Ecto neural progenitor cell (in vitro differentiated cells): ENCODE measurements around the gene EPB41L2.

Experiments
- DNase-seq: peaks from one replicate; pipeline ENCODE4 v3.0.0-alpha.2; 2018; ENCODE audit warnings: low spot score

Gene EPB41L2

DNA sequence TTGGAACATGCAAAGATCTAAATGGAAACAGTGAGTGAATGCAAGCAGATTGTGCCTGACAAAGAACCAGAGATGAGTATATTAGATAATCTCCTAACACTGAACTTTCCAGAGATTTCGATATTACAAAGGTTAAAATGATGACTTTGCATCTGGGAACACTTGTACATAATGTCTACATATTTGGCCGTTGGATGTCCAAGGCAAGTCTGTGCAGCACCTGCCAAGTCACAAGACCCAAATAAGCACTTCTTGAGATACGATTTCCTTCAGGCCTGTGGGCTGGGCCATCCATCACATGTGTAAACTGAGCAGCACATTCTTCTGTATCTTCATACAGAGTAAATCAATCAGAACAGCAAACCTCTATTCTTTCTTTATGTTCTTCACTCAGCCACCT lies 268.3 kb downstream of the EPB41L2 start:
- no peak for DNase-seq

GRCh38 chr6:130794010-130794697 lies 268.9 kb downstream of the EPB41L2 start:
- DNase-seq = no peak
